ENCODE measurements around the gene TJAP1.

Gene TJAP1

GRCh38 chr6:43504756-43505593 lies 27.6 kb downstream of the TJAP1 start:
- no peaks in the 10 kb centered on the region for H3K27me3 ChIP-seq (ENCODE audit: low read length)
- H3K9me3 ChIP-seq (ENCODE audit: insufficient read depth, low read length) = no peaks in the 10 kb centered on the region
- H3K4me3 ChIP-seq (ENCODE audit: insufficient read depth, low read length, poor library complexity, severe bottlenecking) = no peak overlapping the region
- H3F3A ChIP-seq (ENCODE audit: insufficient read depth) = no peaks in the 10 kb centered on the region
- no peak overlapping the region for H3K4me2 ChIP-seq (ENCODE audit: low read depth, low read length, poor library complexity, severe bottlenecking)
- no peaks in the 10 kb centered on the region for H3K36me3 ChIP-seq (ENCODE audit: low read length)
- H4K20me1 ChIP-seq (ENCODE audit: low read depth, low read length) = no peaks in the 10 kb centered on the region; the same call in 1 of the 2 replicates
- no peaks in the 10 kb centered on the region for H3K9me2 ChIP-seq (replicated peaks; ENCODE audit: insufficient read depth, low read length)
- TF ChIP-seq, protein P1, sequence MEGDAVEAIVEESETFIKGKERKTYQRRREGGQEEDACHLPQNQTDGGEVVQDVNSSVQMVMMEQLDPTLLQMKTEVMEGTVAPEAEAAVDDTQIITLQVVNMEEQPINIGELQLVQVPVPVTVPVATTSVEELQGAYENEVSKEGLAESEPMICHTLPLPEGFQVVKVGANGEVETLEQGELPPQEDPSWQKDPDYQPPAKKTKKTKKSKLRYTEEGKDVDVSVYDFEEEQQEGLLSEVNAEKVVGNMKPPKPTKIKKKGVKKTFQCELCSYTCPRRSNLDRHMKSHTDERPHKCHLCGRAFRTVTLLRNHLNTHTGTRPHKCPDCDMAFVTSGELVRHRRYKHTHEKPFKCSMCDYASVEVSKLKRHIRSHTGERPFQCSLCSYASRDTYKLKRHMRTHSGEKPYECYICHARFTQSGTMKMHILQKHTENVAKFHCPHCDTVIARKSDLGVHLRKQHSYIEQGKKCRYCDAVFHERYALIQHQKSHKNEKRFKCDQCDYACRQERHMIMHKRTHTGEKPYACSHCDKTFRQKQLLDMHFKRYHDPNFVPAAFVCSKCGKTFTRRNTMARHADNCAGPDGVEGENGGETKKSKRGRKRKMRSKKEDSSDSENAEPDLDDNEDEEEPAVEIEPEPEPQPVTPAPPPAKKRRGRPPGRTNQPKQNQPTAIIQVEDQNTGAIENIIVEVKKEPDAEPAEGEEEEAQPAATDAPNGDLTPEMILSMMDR (IDR thresholded peaks at IDR 0.05; ENCODE audit: insufficient read depth, low read length, poor library complexity, severe bottlenecking) = no peak
- no peak for TF ChIP-seq EZH2phosphoT487 (conservative IDR thresholded peaks at IDR 0.05; ENCODE audit: low read length)
- H2AFZ ChIP-seq (ENCODE audit: low read depth, low read length, severe bottlenecking) = no peak overlapping the region
- no peaks in the 10 kb centered on the region for H3K79me2 ChIP-seq (ENCODE audit: insufficient read depth, low read length)
- H3K27ac ChIP-seq (ENCODE audit: low read depth, low read length) = no peak overlapping the region
- no peak overlapping the region for H3K9ac ChIP-seq (ENCODE audit: low read length)

DNA sequence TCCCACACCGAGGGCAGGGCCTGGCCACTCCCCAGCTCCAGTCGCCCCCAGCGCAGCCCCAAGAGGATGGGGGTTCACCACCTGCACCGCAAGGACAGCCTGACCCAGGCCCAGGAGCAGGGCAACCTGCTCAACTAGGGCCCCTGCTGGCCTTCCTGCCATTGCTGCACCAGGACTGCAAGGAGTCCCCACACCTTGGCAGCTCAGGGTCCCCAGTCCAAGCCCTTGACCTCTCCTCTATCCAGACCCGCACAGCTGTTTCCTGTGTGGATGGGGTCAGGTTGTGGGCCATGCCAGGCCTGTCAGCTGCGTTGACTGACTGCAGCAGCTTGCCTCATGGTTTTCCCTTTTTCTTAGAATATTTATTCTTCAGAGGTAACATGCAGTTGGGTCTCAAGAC lies 28.3 kb downstream of the TJAP1 start:
- no peaks in the 10 kb centered on the region; the same call in 1 of the 2 replicates for H4K20me1 ChIP-seq (ENCODE audit: low read depth, low read length)
- H3F3A ChIP-seq (ENCODE audit: insufficient read depth) = no peaks in the 10 kb centered on the region
- no peaks in the 10 kb centered on the region for H3K36me3 ChIP-seq (ENCODE audit: low read length)
- no peaks in the 10 kb centered on the region for H3K27me3 ChIP-seq (ENCODE audit: low read length)
- H3K9me2 ChIP-seq (replicated peaks; ENCODE audit: insufficient read depth, low read length) = no peaks in the 10 kb centered on the region
- TF ChIP-seq, protein P1 (IDR thresholded peaks at IDR 0.05; ENCODE audit: insufficient read depth, low read length, poor library complexity, severe bottlenecking) = no peak
- TF ChIP-seq EZH2phosphoT487 (conservative IDR thresholded peaks at IDR 0.05; ENCODE audit: low read length) = no peak
- no peaks in the 10 kb centered on the region for H3K9me3 ChIP-seq (ENCODE audit: insufficient read depth, low read length)
- no peak overlapping the region for H3K4me3 ChIP-seq (ENCODE audit: insufficient read depth, low read length, poor library complexity, severe bottlenecking)
- no peak overlapping the region for H2AFZ ChIP-seq (ENCODE audit: low read depth, low read length, severe bottlenecking)
- H3K79me2 ChIP-seq (ENCODE audit: insufficient read depth, low read length) = no peaks in the 10 kb centered on the region
- no peak overlapping the region for H3K4me2 ChIP-seq (ENCODE audit: low read depth, low read length, poor library complexity, severe bottlenecking)
- no peak overlapping the region for H3K9ac ChIP-seq (ENCODE audit: low read length)
- H3K27ac ChIP-seq (ENCODE audit: low read depth, low read length) = no peak overlapping the region

GRCh38 chr6:43506171-43506570 lies 28.8 kb downstream of the TJAP1 start:
- no peaks in the 10 kb centered on the region for H3K36me3 ChIP-seq (ENCODE audit: low read length)
- H4K20me1 ChIP-seq (ENCODE audit: low read depth, low read length) = no peaks in the 10 kb centered on the region; the same call in 1 of the 2 replicates

More at GRCh38 chr6:43506171-43506570, 28.8 kb downstream of the TJAP1 start:
- Histone ChIP-seq H3K9ac (ENCODE audit: low read length) (no peak overlapping the region), H3K79me2 (ENCODE audit: insufficient read depth, low read length) (no peaks in the 10 kb centered on the region), H3K4me2 (ENCODE audit: low read depth, low read length, poor library complexity, severe bottlenecking) (no peak overlapping the region), H3K9me2 (replicated peaks; ENCODE audit: insufficient read depth, low read length) (no peaks in the 10 kb centered on the region), H3K27me3 (ENCODE audit: low read length) (no peaks in the 10 kb centered on the region), H3K4me3 (ENCODE audit: insufficient read depth, low read length, poor library complexity, severe bottlenecking) (no peak overlapping the region), H3K9me3 (ENCODE audit: insufficient read depth, low read length) (no peaks in the 10 kb centered on the region), H3K27ac (ENCODE audit: low read depth, low read length) (no peak overlapping the region), H2AFZ (ENCODE audit: low read depth, low read length, severe bottlenecking) (no peak overlapping the region), H3F3A (ENCODE audit: insufficient read depth) (peaks cover under 1% of the 10 kb centered on the region; the same call in 1 of the 2 replicates)
- no peak for TF ChIP-seq EZH2phosphoT487 (conservative IDR thresholded peaks at IDR 0.05; ENCODE audit: low read length)
- TF ChIP-seq, protein P1 (IDR thresholded peaks at IDR 0.05; ENCODE audit: insufficient read depth, low read length, poor library complexity, severe bottlenecking) = no peak
